H1 (cell line): ENCODE data around the gene RFT1. TPM values are rescaled to one million over a fixed set of nuclear protein-coding genes. Genes with fewer than 3 reads are reported as not detected.

Experiments used
- CTCF ChIA-PET: fragments of 300-600 bp; sonication (Branson Sonifier 250); formaldehyde crosslinking; loops from one replicate; lab custom pipeline; 2021; ENCODE audit not compliant: partially characterized antibody; lab: Charles Lee
- POLR2A ChIA-PET: fragments of 300-600 bp; sonication (Branson Sonifier 250); formaldehyde crosslinking; loops from one replicate; lab custom pipeline; 2021; ENCODE audit warnings: inconsistent platforms; ENCODE audit not compliant: partially characterized antibody; lab: Charles Lee
- DNase-seq, 2 experiments: peaks; one replicate each; pipeline versions ENCODE4 v3.0.0 to v3.0.0-alpha.2; 2010 to 2022; ENCODE audit warnings: low spot score in 2 of 2, low read depth in 1 of 2, mixed read lengths in 1 of 2
- FAIRE-seq: peaks from 2 replicates; lab custom pipeline; 2011; peaks lifted over from hg19 to GRCh38; lab: Jason Lieb, UNC
- H2AFZ ChIP-seq: 2 replicates; pipeline ENCODE4 v1.8.1; 2012; ENCODE audit warnings: low read length, inconsistent platforms
- H2AK5ac ChIP-seq: 2 replicates; pipeline ENCODE4 v1.6.1; 2013; ENCODE audit warnings: low read depth, low read length
- H2BK120ac ChIP-seq: replicated peaks from 2 replicates; pipeline ENCODE3; 2013; ENCODE audit warnings: low read depth, low read length, inconsistent platforms
- H2BK12ac ChIP-seq: 2 replicates; pipeline ENCODE4 v1.6.1; 2013; ENCODE audit warnings: low read depth, low read length
- H2BK15ac ChIP-seq: 2 replicates; pipeline ENCODE4 v1.6.1; 2013; ENCODE audit warnings: low read length
- H2BK20ac ChIP-seq: 2 replicates; pipeline ENCODE4 v1.6.1; 2013; ENCODE audit warnings: low read length
- H2BK5ac ChIP-seq: 2 replicates; pipeline ENCODE4 v1.6.1; 2013; ENCODE audit warnings: low read depth, low read length
- H3K14ac ChIP-seq: 2 replicates; pipeline ENCODE4 v1.6.1; 2013; ENCODE audit warnings: inconsistent platforms; ENCODE audit not compliant: insufficient read length
- H3K18ac ChIP-seq: 2 replicates; pipeline ENCODE4 v1.6.1; 2013; ENCODE audit warnings: low read length; ENCODE audit errors: extremely low read depth
- H3K23ac ChIP-seq: 2 replicates; pipeline ENCODE4 v1.6.1; 2013; ENCODE audit warnings: inconsistent platforms; ENCODE audit not compliant: insufficient read length
- H3K23me2 ChIP-seq: 2 replicates; pipeline ENCODE4 v1.6.1; 2013; ENCODE audit warnings: low read depth, low read length
- H3K27ac ChIP-seq: 2 replicates; pipeline ENCODE4 v1.6.1; 2011; ENCODE audit warnings: low read depth, low read length, inconsistent platforms
- H3K27me3 ChIP-seq, 4 experiments: replicated peaks in 1 of 4; 1 replicate in 1 of 4; 2 replicates in 3 of 4; pipeline versions ENCODE4 v1.6.1 to v1.8.1; 2011 to 2013; ENCODE audit warnings: low read length in 3 of 4, mild to moderate bottlenecking in 3 of 4, inconsistent platforms in 2 of 4, mixed read lengths in 2 of 4, moderate library complexity in 1 of 4; ENCODE audit not compliant: control insufficient read depth in 3 of 4, insufficient read depth in 3 of 4; ENCODE audit errors: extremely low read depth in 1 of 4
- H3K36me3 ChIP-seq, 4 experiments: 2 replicates each; pipeline versions ENCODE4 v1.6.1 to v1.8.1; 2011 to 2013; ENCODE audit warnings: mild to moderate bottlenecking in 4 of 4, low read length in 3 of 4, moderate library complexity in 2 of 4, control low read depth in 1 of 4, inconsistent platforms in 1 of 4; ENCODE audit not compliant: insufficient read depth in 4 of 4, control insufficient read depth in 2 of 4
- H3K4ac ChIP-seq: replicated peaks from 2 replicates; pipeline ENCODE3; 2013; ENCODE audit warnings: low read length, low read depth, mixed read lengths, inconsistent platforms; ENCODE audit not compliant: insufficient read length
- H3K4me1 ChIP-seq, 4 experiments: replicated peaks in 1 of 4; 1 replicate in 1 of 4; 2 replicates in 3 of 4; pipeline versions ENCODE4 v1.6.1 to v1.8.1; 2011 to 2013; ENCODE audit warnings: low read length in 3 of 4, inconsistent platforms in 2 of 4, mixed read lengths in 1 of 4; ENCODE audit not compliant: insufficient read depth in 4 of 4, control insufficient read depth in 3 of 4
- H3K4me2 ChIP-seq, 2 experiments: 2 replicates each; pipeline versions ENCODE4 v1.6.1 to v1.8.1; 2011 to 2013; ENCODE audit warnings: low read depth in 2 of 2, low read length in 2 of 2, control low read depth in 1 of 2, inconsistent platforms in 1 of 2, mild to moderate bottlenecking in 1 of 2; ENCODE audit not compliant: insufficient read depth in 1 of 2
- H3K4me3 ChIP-seq, 4 experiments: fragments of 200-600, 300-600 bp in 1 of 4; sonication (generic), shearing (Covaris generic), sonication (Bioruptor Twin) in 1 of 4; 2 replicates each; pipeline versions ENCODE4 v1.5.1 to v1.8.1; 2011 to 2016; ENCODE audit warnings: low read length in 4 of 4, low read depth in 3 of 4, control low read depth in 2 of 4, inconsistent platforms in 2 of 4, mild to moderate bottlenecking in 2 of 4, mixed read lengths in 1 of 4, moderate library complexity in 1 of 4; ENCODE audit not compliant: insufficient read depth in 2 of 4; ENCODE audit errors: extremely low read depth in 1 of 4
- H3K56ac ChIP-seq: replicated peaks from 2 replicates; pipeline ENCODE3; 2013; ENCODE audit warnings: low read depth, mild to moderate bottlenecking, mixed read lengths, low read length, inconsistent platforms; ENCODE audit not compliant: insufficient read length
- H3K79me1 ChIP-seq: 2 replicates; pipeline ENCODE4 v1.6.1; 2013; ENCODE audit warnings: low read depth, low read length, control low read depth
- H3K79me2 ChIP-seq, 2 experiments: 2 replicates each; pipeline versions ENCODE4 v1.6.1 to v1.8.1; 2012 to 2013; ENCODE audit warnings: low read length in 2 of 2, mild to moderate bottlenecking in 2 of 2, inconsistent platforms in 1 of 2; ENCODE audit not compliant: insufficient read depth in 2 of 2, control insufficient read depth in 1 of 2
- H3K9ac ChIP-seq, 4 experiments: replicated peaks in 1 of 4; 1 replicate in 1 of 4; 2 replicates in 3 of 4; pipeline versions ENCODE4 v1.6.1 to v1.8.1; 2011 to 2013; ENCODE audit warnings: low read depth in 3 of 4, low read length in 3 of 4, control low read depth in 2 of 4, mild to moderate bottlenecking in 2 of 4, moderate library complexity in 2 of 4, inconsistent platforms in 1 of 4; ENCODE audit errors: extremely low read depth in 1 of 4
- H3K9me3 ChIP-seq, 2 experiments: 2 replicates each; pipeline versions ENCODE4 v1.6.1 to v1.8.1; 2012 to 2013; ENCODE audit warnings: mild to moderate bottlenecking in 2 of 2, moderate library complexity in 2 of 2, control low read depth in 1 of 2, inconsistent platforms in 1 of 2, low read depth in 1 of 2, low read length in 1 of 2, mixed read lengths in 1 of 2; ENCODE audit not compliant: insufficient read depth in 2 of 2
- H4K20me1 ChIP-seq, 2 experiments: replicated peaks in 1 of 2; 2 replicates each; pipeline versions ENCODE3 to v1.8.1; 2011 to 2013; ENCODE audit warnings: inconsistent platforms in 2 of 2, low read length in 2 of 2, mild to moderate bottlenecking in 1 of 2; ENCODE audit not compliant: insufficient read depth in 2 of 2, control insufficient read depth in 1 of 2
- H4K5ac ChIP-seq: 2 replicates; pipeline ENCODE4 v1.6.1; 2013; ENCODE audit warnings: low read length, low read depth, mixed read lengths, inconsistent platforms; ENCODE audit not compliant: insufficient read length
- H4K8ac ChIP-seq: 2 replicates; pipeline ENCODE4 v1.8.0; 2013; ENCODE audit warnings: mild to moderate bottlenecking, moderate library complexity, low read length, inconsistent platforms; ENCODE audit not compliant: insufficient read depth; ENCODE audit errors: extremely low read depth
- H4K91ac ChIP-seq: replicated peaks from 2 replicates; pipeline ENCODE3; 2013; ENCODE audit warnings: low read length, mixed read lengths, inconsistent platforms; ENCODE audit not compliant: insufficient read length
- BACH1 ChIP-seq: IDR thresholded peaks from 2 replicates; pipeline ENCODE4 v1.6.1; 2012; ENCODE audit warnings: low read length, improper control_type of control experiment
- CEBPB ChIP-seq: IDR thresholded peaks from 2 replicates; pipeline ENCODE4 v1.6.1; 2012; ENCODE audit warnings: low read depth, low read length
- EGR1 ChIP-seq: IDR thresholded peaks from 2 replicates; pipeline ENCODE4 v1.6.1; 2011; ENCODE audit warnings: low read depth, low read length, borderline replicate concordance
- EZH2 ChIP-seq: fragments of 200-600 bp; sonication (generic); IDR thresholded peaks from 2 replicates; pipeline ENCODE4 v1.7.1; 2012; ENCODE audit warnings: low read depth, mild to moderate bottlenecking, moderate library complexity, low read length, inconsistent platforms; ENCODE audit not compliant: severe bottlenecking
- GABPA ChIP-seq: IDR thresholded peaks from 2 replicates; pipeline ENCODE4 v1.6.1; 2011; ENCODE audit warnings: mild to moderate bottlenecking, low read length, moderate library complexity, borderline replicate concordance; ENCODE audit not compliant: insufficient read depth
- KDM1A ChIP-seq: fragments of 200-600, 300-600 bp; sonication (generic); IDR thresholded peaks from 2 replicates; pipeline ENCODE4 v1.7.1; 2016; ENCODE audit warnings: mild to moderate bottlenecking, low read length, borderline replicate concordance
- SIN3A ChIP-seq, 2 experiments: IDR thresholded peaks in 1 of 2; conservative IDR thresholded peaks in 1 of 2; 2 replicates each; pipeline ENCODE4 v1.6.1; 2011 to 2012; ENCODE audit warnings: low read length in 2 of 2, improper control_type of control experiment in 1 of 2, low read depth in 1 of 2, mild to moderate bottlenecking in 1 of 2
- SIRT6 ChIP-seq: IDR thresholded peaks from one replicate; pipeline ENCODE4 v1.7.1; 2012; ENCODE audit warnings: low read length, inconsistent platforms
- SP4 ChIP-seq: IDR thresholded peaks from 2 replicates; pipeline ENCODE4 v1.6.1; 2012; ENCODE audit warnings: low read length, inconsistent platforms
- SUZ12 ChIP-seq: fragments of 200-600 bp; sonication (generic); IDR thresholded peaks from 2 replicates; pipeline ENCODE4 v1.6.1; 2012; ENCODE audit warnings: mild to moderate bottlenecking, inconsistent platforms, low read length, moderate library complexity, mixed read lengths
- TAF1 ChIP-seq: IDR thresholded peaks from 2 replicates; pipeline ENCODE4 v1.6.1; 2011; ENCODE audit warnings: mild to moderate bottlenecking, low read depth, low read length
- TEAD4 ChIP-seq: IDR thresholded peaks from 2 replicates; pipeline ENCODE4 v1.6.1; 2012; ENCODE audit warnings: low read depth, low read length, inconsistent platforms, mixed read lengths
- WGBS, 2 experiments: shearing (Covaris generic) in 1 of 2; methylation state at CpG; one replicate each; pipeline versions ENCODE4 v1.1.6 to v1.1.7; 2013 to 2015; ENCODE audit warnings: low lambda C conversion rate in 2 of 2, mixed read lengths in 2 of 2, inconsistent platforms in 1 of 2, low coverage in 1 of 2, missing lambda C conversion rate in 1 of 2; ENCODE audit not compliant: insufficient replicate concordance in 2 of 2, insufficient coverage in 1 of 2, insufficient read length in 1 of 2; ENCODE audit errors: extremely low coverage in 1 of 2, missing lambda C conversion rate in 1 of 2; 5-methylcytosine and 5-hydroxymethylcytosine counted together
- polyA plus RNA-seq, 7 experiments: library from polyadenylated mRNA; depleted of rRNA in 3 of 7; stranded (reverse) in 5 of 7; unstranded in 2 of 7; fragments of >200 nt in 5 of 7; fragments of 200-250 nt in 2 of 7; gene quantifications; 1 replicate in 5 of 7; 2 replicates in 1 of 7; 4 replicates in 1 of 7; pipeline versions ENCODE4 v1.2.1 to v1.2.3, GENCODE V29; 2011 to 2013; ENCODE audit warnings: missing spikeins in 2 of 7, mixed read lengths in 2 of 7
- total RNA-seq: library from RNA; stranded (reverse); fragmentation: NEBNext Ultra II Directional; extraction: Animal tissue kit (Norgen Biotek cat#: 25700); gene quantifications from 2 replicates; pipeline ENCODE4 v1.2.1, GENCODE V29; 2021
- TF ChIP-seq, protein P1 (sequence below): IDR thresholded peaks from 2 replicates; pipeline ENCODE4 v1.6.1; 2011; ENCODE audit warnings: low read depth, mild to moderate bottlenecking, low read length; ENCODE audit not compliant: insufficient read depth

Gene RFT1
- total and polyA plus RNA-seq, 2 of the 8 experiments (the other 6 are each of a cell fraction or from before 2014, with no cell fraction given): 27.7 to 42.4 TPM

- Histone ChIP-seq H3K27ac (no peak overlapping the region), H2BK15ac (no peak overlapping the region), H3K18ac (no peak overlapping the region), H3K27me3 (peaks cover 0 to 22% (median 8%) of the 10 kb centered on the region in 4 experiments; a peak in 5 of 7 replicates), H2AFZ (no peak overlapping the region; the same call in 1 of the 2 replicates), H3K9me3 (no peaks in the 10 kb centered on the region), H3K4me3 (peak overlapping the region; percentile 72 to 90 (median 80); a peak in 7 of 8 replicates), H4K8ac (no peak overlapping the region), H2BK5ac (no peak overlapping the region), H2BK120ac (no peak overlapping the region), H3K4me1 (peaks cover 2 to 7% (median 4%) of the 10 kb centered on the region in 4 experiments; a peak in 5 of 7 replicates), H4K20me1 (no peaks in the 10 kb centered on the region), H3K56ac (no peak overlapping the region), H3K79me1 (no peaks in the 10 kb centered on the region), H4K5ac (no peak overlapping the region), H2BK12ac (no peak overlapping the region), H2BK20ac (no peak overlapping the region), H3K79me2 (peaks cover 0 to 46% of the 10 kb centered on the region in 2 experiments; a peak in 2 of 4 replicates), H3K36me3 (no peaks in the 10 kb centered on the region), H3K4ac (no peak overlapping the region), H3K23me2 (peaks cover 4% of the 10 kb centered on the region; the same call in 1 of the 2 replicates), H4K91ac (no peak overlapping the region), H2AK5ac (no peak overlapping the region), H3K23ac (no peak overlapping the region), H3K4me2 (peak overlapping the region; percentile 88 to 92), H3K14ac (no peak overlapping the region), H3K9ac (no peak overlapping the region)
- FAIRE-seq: peak; percentile 52
- WGBS, 2 experiments: 70% methylated on average over 11 of the region's 11 CpGs; no CpG with 5 or more reads in 1 of the 2 experiments
- ChIA-PET POLR2A (interaction anchor here (1.0 to 1.5 kb wide), 3 partner anchors 9 to 21 kb away, joined by 4 to 6 read pairs (median 4); no protein-coding TSS in a partner anchor), CTCF (interaction anchor here (1.0 to 1.7 kb wide), 3 partner anchors 9 to 194 kb away, joined by 3 to 4 read pairs (median 4); no protein-coding TSS in a partner anchor)
- DNase-seq: peak in 1 of 2 experiments; percentile 20
- TF ChIP-seq EGR1 (no peak), GABPA (no peak), EZH2 (no peak), CEBPB (no peak), TAF1 (no peak), KDM1A (no peak), SP4 (no peak), SUZ12 (no peak), TEAD4 (no peak), SIN3A (conservative IDR thresholded peaks at IDR 0.05 in 1 of 2, IDR thresholded peaks at IDR 0.05 in 1 of 2; ENCODE audit: low read depth in 1 of 2, low read length in 2 of 2) (no peak), SIRT6 (no peak), BACH1 (no peak)
- TF ChIP-seq, protein P1, sequence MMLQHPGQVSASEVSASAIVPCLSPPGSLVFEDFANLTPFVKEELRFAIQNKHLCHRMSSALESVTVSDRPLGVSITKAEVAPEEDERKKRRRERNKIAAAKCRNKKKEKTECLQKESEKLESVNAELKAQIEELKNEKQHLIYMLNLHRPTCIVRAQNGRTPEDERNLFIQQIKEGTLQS: no peak
Observed at GRCh38 chr3:53044371-53044710, 85.9 kb downstream of the RFT1 start.
